Pulmonary artery endothelial cell (primary cell): Measurements from ENCODE around the gene FOXD4L1. TPM values are rescaled to one million over a fixed set of nuclear protein-coding genes. Genes with fewer than 3 reads are reported as not detected.
"Not testable (repeated sequence)": the region's sequence is repeated elsewhere in the genome, so short reads cannot be mapped to it uniquely, and the experiment has no call there.

Experiments
- DNase-seq: peaks from one replicate; pipeline ENCODE4 v3.0.0-alpha.2; 2011; ENCODE audit warnings: low read depth, low spot score
- total RNA-seq: library from RNA; depleted of rRNA; stranded (reverse); fragments of >200 nt; gene quantifications from 2 replicates; pipeline ENCODE4 v1.2.3, GENCODE V29; 2014

The FOXD4L1 gene
- 0.07 and 0.11 TPM in 2 replicates for total RNA-seq

DNA sequence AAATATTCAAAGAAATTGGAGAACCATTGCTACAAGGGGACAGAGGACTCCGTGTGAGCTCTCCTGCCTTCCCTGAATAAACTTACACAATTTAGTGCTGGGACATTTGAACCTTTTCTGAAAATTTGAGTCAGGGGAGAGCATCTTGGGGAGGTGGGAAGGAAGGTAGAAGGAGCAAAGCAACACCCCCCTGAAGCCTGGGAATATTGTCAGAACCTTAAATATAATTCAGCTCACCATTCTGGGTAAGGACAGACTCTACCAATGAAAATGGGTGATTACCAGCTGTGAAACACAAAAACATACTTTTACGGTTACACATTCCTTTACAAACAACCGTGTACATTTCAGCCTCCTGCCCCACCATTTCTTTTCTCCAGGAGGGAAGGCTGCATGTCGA is at the start of gene FOXD4L1:
Gene FOXD4L1, plus strand, starts transcription at position 301 of the 400 bp plus-strand sequence. CDS start 592 bp downstream, outside the sequence.
- DNase-seq, result not testable (repeated sequence)

GRCh38 chr2:113465770-113466169 is 32.7 kb upstream of the FOXD4L1 start:
- not testable (repeated sequence) for DNase-seq

- not testable (repeated sequence) for DNase-seq
These were observed 21.6 kb upstream of the FOXD4L1 start for GRCh38 chr2:113476688-113477368.

DNA sequence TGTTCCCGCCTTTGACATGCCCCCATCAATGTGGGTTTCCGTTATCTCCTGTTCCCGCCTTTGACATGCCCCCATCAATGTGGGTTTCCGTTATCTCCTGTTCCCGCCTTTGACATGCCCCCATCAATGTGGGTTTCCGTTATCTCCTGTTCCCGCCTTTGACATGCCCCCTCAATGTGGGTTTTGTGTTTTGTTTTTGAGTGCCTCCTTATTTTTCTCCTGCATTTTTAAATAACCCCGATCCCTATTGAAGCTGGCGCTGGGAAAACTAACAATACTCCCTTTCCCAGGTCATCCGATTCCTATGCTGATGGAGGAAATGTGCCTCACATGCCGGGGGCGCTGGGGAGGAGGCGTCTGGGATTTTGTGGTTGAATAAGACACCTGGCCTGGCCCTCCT is 1.9 kb upstream of the FOXD4L1 start:
- not testable (repeated sequence) for DNase-seq

- not testable (repeated sequence) for DNase-seq
These were observed 787 bp downstream of the FOXD4L1 start for GRCh38 chr2:113499019-113499885.

DNA sequence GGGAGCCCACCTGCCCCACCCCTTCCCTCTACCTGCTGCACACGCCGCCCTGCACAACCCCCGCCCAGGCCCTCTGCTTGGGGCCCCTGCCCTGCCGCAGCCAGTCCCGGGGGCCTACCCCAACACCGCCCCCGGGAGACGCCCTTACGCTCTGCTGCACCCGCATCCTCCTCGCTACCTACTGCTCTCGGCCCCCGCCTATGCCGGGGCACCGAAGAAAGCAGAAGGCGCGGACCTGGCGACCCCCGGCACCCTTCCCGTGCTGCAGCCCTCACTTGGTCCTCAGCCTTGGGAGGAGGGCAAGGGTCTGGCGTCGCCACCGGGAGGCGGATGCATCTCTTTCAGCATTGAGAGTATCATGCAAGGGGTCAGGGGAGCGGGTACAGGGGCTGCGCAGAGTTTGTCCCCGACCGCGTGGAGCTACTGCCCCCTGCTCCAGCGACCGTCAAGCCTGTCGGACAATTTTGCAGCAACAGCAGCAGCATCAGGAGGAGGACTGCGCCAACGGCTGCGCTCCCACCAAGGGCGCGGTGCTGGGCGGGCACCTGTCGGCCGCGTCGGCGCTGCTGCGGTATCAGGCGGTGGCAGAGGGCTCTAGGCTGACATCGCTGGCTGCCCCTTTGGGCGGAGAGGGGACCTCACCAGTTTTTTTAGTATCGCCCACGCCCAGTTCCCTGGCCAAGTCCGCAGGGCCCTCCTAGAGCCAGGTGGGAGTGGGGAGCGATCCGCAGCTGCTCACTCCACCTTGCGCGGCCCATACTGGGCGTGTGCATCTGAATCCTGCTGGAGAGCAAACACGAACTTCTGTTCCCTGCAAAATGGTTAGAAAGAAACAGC is 1.6 kb downstream of the FOXD4L1 start:
- not testable (repeated sequence) for DNase-seq

GRCh38 chr2:113500723-113501038 is 2.2 kb downstream of the FOXD4L1 start:
- DNase-seq, result not testable (repeated sequence)

GRCh38 chr2:113502216-113503093 is 4.0 kb downstream of the FOXD4L1 start:
- DNase-seq, result not testable (repeated sequence)

DNA sequence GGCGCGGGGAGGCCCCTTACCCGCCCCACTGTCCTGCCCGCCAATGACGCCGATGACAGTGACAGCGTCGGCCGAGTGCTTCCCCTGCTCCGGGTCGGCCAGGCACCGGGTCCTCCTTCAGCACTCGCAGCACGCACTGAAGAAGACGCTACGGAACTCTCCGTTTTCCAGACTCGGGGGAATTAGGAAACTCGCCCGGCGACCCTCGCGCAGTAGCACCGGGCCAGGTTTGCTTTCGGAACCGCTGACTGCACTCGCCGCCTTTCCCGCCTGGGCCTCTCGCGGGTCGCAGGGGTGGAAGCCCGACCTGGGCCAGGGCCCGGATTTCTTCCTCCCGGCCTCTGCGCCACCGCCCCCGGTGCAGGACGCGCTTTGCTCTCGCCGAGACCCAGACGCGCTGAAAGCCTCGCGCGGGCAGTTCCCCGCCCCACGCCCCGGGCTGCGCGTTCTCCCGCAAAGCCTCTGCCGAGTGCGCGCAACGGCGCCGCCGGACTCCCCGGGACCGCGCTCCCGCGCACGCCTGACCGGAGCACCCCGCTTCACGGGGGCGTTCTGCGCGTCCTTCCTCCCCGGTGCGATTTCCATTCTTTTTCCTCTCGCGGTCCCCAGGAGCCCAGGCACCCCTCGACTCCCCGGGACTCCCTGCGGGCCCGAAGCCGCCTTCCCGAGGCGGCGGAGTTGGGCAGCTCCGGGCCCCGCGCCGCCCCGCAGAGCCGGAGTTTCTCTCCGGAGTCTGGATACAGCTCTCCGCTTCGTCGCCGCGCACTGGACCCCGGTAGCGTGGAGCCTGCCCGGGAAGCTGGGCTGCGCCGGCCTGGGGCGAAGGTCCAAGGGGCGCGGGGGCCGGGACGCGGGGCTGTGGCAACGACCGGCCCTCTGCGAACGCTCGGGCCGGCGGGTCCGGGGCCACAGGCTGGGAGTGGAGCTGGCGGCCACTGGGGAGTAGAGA is 4.9 kb downstream of the FOXD4L1 start:
- DNase-seq, result not testable (repeated sequence)

DNA sequence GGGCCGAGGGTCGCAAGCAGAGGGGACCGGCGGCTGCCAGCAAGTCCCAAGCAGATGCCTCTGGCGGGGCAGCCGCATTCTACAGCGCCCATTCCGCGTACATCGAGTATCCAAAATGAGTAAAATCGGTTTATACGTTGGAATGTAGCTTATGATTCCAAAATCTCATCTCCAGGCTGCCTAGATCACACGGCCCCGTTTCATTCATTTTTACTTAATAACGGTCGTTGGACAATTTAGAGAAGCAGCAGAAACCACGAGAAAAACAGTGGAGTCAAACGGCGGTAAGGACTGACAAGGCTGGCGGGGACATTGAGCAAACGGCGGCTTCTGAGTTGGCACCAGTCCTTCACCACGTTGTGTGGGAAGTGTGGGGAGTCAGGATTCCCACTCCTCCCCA is 5.6 kb downstream of the FOXD4L1 start:
- DNase-seq, result not testable (repeated sequence)

DNA sequence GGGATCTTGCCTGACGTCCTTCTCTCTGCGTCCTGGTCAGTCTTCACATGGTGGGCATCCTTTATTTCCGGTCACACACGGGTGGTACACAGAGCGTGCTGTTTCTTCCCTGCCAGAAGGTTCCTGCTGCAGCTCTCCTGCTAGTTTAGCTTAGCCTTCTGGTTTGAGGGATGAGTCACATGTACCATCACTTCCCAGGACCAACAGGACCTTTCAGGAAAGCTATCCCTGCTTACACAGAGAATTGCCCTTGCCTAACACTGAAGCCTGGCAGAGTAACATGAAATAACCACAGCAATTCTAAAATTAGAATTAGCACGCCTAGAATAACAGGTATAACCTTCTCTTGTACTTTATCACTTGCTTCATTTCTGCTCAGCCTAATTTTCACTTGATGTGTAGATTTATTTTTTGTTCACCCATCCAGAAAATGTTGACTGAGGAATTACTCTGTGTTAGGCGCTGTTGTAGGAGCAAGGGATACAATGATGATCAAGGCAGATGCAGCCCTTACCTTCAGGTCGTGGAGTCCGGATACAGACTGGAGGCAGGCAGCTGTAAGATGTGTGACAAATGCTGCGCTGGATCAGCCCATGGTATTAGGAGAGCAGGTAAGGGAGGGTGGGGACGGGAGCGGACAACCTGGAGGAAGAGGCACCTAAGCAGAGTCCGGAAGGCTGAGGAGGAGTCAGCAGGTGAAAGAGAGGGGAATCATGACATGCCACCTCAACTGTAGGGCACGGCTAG is 9.1 kb downstream of the FOXD4L1 start:
- not testable (repeated sequence) for DNase-seq

- not testable (repeated sequence) for DNase-seq
These were observed 9.7 kb downstream of the FOXD4L1 start for GRCh38 chr2:113508187-113508586.

GRCh38 chr2:113510913-113511312 is 12.4 kb downstream of the FOXD4L1 start:
- not testable (repeated sequence) for DNase-seq

DNA sequence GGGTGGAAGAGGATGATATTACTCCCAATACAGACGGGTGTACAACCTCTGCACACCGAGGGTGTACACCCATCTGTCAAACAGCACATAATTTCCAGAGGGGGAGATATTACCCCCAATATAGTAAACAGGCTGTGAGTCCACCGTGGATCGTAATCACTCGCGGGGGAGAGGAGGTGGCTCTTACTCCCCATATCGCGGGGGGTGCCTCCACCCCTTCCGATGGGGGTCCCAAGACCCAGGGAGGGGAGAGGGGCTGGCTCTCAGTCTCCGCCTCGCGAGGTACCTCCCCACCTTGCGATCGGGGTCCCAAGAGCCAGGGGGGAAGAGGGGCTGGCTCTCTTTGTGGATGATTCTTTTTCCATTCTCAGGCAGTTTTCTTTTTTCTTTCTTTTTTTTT is 13.4 kb downstream of the FOXD4L1 start:
- not testable (repeated sequence) for DNase-seq

GRCh38 chr2:113515457-113515856 is 17.0 kb downstream of the FOXD4L1 start:
- not testable (repeated sequence) for DNase-seq

GRCh38 chr2:113515995-113516394 is 17.5 kb downstream of the FOXD4L1 start:
- not testable (repeated sequence) for DNase-seq

DNA sequence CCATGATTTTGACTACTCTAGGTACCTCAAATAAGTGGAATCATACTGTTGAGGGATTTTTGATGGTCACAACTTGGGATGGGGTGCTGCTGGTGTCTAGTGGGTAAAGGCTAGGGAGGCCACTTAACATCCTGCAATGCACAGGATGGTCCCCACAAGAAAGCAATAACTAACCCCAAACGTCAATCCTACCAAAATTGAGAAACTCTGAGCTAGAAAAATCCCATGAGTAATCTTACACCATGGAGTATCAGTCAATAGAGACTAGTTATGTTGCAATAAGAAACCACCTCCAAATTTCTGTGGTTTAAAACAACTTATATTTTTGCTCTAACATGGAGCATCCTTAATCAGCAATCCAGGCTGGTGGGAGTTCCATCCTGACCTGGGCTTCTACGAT is 18.6 kb downstream of the FOXD4L1 start:
- not testable (repeated sequence) for DNase-seq

- not testable (repeated sequence) for DNase-seq
These were observed 22.4 kb downstream of the FOXD4L1 start for GRCh38 chr2:113520837-113521236.

DNA sequence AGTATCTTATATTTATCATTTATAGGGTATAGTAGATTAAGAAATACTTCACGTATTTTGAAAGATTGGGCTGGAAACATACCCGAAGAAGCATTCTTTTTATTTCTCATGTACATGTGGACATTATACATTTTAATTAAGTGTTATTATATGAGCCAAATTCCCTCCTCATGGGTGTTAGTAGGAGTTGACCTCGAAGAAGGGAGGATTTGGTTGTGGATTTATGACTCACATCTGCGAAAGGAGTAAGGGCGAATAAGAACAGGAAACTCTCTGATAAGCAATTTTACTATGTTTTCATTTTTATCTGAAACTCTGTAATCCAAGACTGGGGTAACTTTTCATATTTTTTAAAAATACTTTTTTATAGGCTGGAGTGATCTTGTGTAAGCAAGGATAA is 23.0 kb downstream of the FOXD4L1 start:
- not testable (repeated sequence) for DNase-seq
